K562 (cell line): Measurements from ENCODE around the gene PIK3R2. TPM values are rescaled to one million over a fixed set of nuclear protein-coding genes. Genes with fewer than 3 reads are reported as not detected.
A peak's percentile ranks its signal among the peaks of the same experiment; 100 is the strongest.

ENCODE experiments used
- CBFA2T2 ChIP-seq: fragments of 450-650 bp; conservative IDR thresholded peaks from 2 replicates; pipeline ENCODE4 v1.6.1; 2017; ENCODE audit warnings: mild to moderate bottlenecking
- CXXC5 ChIP-seq: fragments of 250-450 bp; sonication (Bioruptor Pico); IDR thresholded peaks from 2 replicates; pipeline ENCODE4 v1.8.0; 2022; ENCODE audit warnings: inconsistent platforms, mild to moderate bottlenecking, moderate library complexity
- GABPB2 ChIP-seq: fragments of 250-450 bp; sonication (Bioruptor Pico); conservative IDR thresholded peaks from 2 replicates; pipeline ENCODE4 v1.5.1; 2021; ENCODE audit warnings: mild to moderate bottlenecking
- HNRNPLL ChIP-seq: fragments of 200-400 bp; formaldehyde crosslinking; IDR thresholded peaks from 2 replicates; pipeline ENCODE4 v1.6.1; 2017; ENCODE audit warnings: low read length, low read depth, mild to moderate bottlenecking; ENCODE audit not compliant: poor library complexity, severe bottlenecking
- L3MBTL2 ChIP-seq: fragments of 450-650 bp; IDR thresholded peaks from 2 replicates; pipeline ENCODE4 v1.6.1; 2016; ENCODE audit warnings: mild to moderate bottlenecking, moderate library complexity
- MCM2 ChIP-seq: fragments of 450-650 bp; IDR thresholded peaks from 2 replicates; pipeline ENCODE4 v1.6.1; 2017; ENCODE audit warnings: low read depth, mild to moderate bottlenecking
- MTF1 ChIP-seq: fragments of 250-450 bp; sonication (Bioruptor Pico); IDR thresholded peaks from 2 replicates; pipeline ENCODE4 v1.9.0; 2021; ENCODE audit warnings: moderate library complexity, mild to moderate bottlenecking, inconsistent platforms, borderline replicate concordance
- RFX1 ChIP-seq: fragments of 450-650 bp; IDR thresholded peaks from 2 replicates; pipeline ENCODE4 v1.6.1; 2016; ENCODE audit warnings: mild to moderate bottlenecking, moderate library complexity
- SRF ChIP-seq, 2 experiments: fragments of 250-450, 450-650 bp in 1 of 2; sonication (Bioruptor Pico) in 1 of 2; sonication (generic) in 1 of 2; formaldehyde crosslinking; IDR thresholded peaks; 2 replicates each; pipeline versions ENCODE4 v1.5.0 to v1.5.1; 2020 to 2022; ENCODE audit warnings: mild to moderate bottlenecking in 1 of 2, missing genetic modification reagents in 1 of 2
- U2AF2 ChIP-seq: fragments of 200-400 bp; formaldehyde crosslinking; optimal IDR thresholded peaks from 2 replicates; pipeline ENCODE3; 2017; ENCODE audit warnings: low read depth, mild to moderate bottlenecking, low read length
- ZFPM2 ChIP-seq: fragments of 250-450 bp; sonication (Bioruptor Pico); IDR thresholded peaks from 2 replicates; pipeline ENCODE4 v1.5.1; 2022; ENCODE audit warnings: mild to moderate bottlenecking
- ZNF707 ChIP-seq: fragments of 250-450 bp; sonication (Bioruptor Pico); conservative IDR thresholded peaks from 2 replicates; pipeline ENCODE4 v1.8.0; 2022; ENCODE audit warnings: inconsistent platforms, mild to moderate bottlenecking, moderate library complexity
- ZNF77 ChIP-seq: fragments of 250-450 bp; sonication (Bioruptor Pico); IDR thresholded peaks from 2 replicates; pipeline ENCODE4 v1.5.0; 2020
- polyA plus RNA-seq, 8 experiments: library from polyadenylated mRNA; depleted of rRNA in 4 of 8; stranded (reverse) in 5 of 8; unstranded in 3 of 8; fragments of >200 nt; fragmentation: Nextera tagmentation in 2 of 8; fragmentation: Illumina TruSeq in 1 of 8; extraction: Ambion mirVana in 2 of 8; extraction: Trizol in 1 of 8; gene quantifications; 2 replicates each; pipeline versions ENCODE4 v1.2.1 to v1.2.3, GENCODE V29; 2011 to 2014; ENCODE audit warnings: inconsistent platforms in 1 of 8, missing spikeins in 1 of 8
- total RNA-seq, 7 experiments: library from RNA; depleted of rRNA in 6 of 7; stranded (reverse); fragments of >200 nt in 6 of 7; fragmentation: Illumina TruSeq in 2 of 7; extraction: Trizol in 2 of 7; gene quantifications; 2 replicates each; pipeline versions ENCODE4 v1.2.1 to v1.2.3, GENCODE V29; 2011 to 2021; ENCODE audit warnings: low replicate concordance in 1 of 7
- TF ChIP-seq, protein P1 (sequence below): fragments of 200-600 bp; sonication (generic); IDR thresholded peaks from one replicate; pipeline ENCODE4 v1.6.1; 2012; ENCODE audit warnings: mild to moderate bottlenecking, low read depth, low read length, inconsistent platforms
- TF ChIP-seq, protein P2 (sequence below): fragments of 200-400 bp; formaldehyde crosslinking; IDR thresholded peaks from 2 replicates; pipeline ENCODE4 v1.6.1; 2017; ENCODE audit warnings: mild to moderate bottlenecking, low read depth, low read length, moderate library complexity
- TF ChIP-seq, protein P3 (sequence below): fragments of 250-450 bp; sonication (Bioruptor Pico); IDR thresholded peaks from 2 replicates; pipeline ENCODE4 v1.8.0; 2021; ENCODE audit warnings: borderline replicate concordance, mild to moderate bottlenecking, moderate library complexity; ENCODE audit not compliant: poor library complexity, severe bottlenecking

Gene PIK3R2
- total and polyA plus RNA-seq, 9 of the 15 experiments (the other 6 are each of a cell fraction or from before 2014, with no cell fraction given), result 0.39 to 37.9 (median 5.3) TPM

DNA sequence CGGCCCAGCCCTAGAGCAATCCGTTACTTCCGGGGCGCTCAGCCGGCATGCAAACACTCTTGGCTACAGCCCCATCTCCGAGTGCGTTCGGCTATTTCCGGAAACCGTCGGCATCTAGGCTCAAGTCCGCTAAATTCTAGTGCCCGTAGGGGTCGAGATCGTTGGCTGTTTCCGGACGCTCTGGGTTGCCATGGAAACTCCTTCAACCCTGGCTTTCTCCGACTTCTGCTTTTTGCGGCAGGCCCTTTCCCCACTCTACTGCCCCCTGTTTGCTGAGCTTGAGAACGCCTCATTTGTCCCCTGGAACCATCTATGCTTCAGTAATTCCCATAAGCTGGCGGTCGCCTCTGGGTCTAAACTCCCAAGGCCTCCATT lies 534 bp upstream of the PIK3R2 start (continued):
- TF ChIP-seq, protein P1, sequence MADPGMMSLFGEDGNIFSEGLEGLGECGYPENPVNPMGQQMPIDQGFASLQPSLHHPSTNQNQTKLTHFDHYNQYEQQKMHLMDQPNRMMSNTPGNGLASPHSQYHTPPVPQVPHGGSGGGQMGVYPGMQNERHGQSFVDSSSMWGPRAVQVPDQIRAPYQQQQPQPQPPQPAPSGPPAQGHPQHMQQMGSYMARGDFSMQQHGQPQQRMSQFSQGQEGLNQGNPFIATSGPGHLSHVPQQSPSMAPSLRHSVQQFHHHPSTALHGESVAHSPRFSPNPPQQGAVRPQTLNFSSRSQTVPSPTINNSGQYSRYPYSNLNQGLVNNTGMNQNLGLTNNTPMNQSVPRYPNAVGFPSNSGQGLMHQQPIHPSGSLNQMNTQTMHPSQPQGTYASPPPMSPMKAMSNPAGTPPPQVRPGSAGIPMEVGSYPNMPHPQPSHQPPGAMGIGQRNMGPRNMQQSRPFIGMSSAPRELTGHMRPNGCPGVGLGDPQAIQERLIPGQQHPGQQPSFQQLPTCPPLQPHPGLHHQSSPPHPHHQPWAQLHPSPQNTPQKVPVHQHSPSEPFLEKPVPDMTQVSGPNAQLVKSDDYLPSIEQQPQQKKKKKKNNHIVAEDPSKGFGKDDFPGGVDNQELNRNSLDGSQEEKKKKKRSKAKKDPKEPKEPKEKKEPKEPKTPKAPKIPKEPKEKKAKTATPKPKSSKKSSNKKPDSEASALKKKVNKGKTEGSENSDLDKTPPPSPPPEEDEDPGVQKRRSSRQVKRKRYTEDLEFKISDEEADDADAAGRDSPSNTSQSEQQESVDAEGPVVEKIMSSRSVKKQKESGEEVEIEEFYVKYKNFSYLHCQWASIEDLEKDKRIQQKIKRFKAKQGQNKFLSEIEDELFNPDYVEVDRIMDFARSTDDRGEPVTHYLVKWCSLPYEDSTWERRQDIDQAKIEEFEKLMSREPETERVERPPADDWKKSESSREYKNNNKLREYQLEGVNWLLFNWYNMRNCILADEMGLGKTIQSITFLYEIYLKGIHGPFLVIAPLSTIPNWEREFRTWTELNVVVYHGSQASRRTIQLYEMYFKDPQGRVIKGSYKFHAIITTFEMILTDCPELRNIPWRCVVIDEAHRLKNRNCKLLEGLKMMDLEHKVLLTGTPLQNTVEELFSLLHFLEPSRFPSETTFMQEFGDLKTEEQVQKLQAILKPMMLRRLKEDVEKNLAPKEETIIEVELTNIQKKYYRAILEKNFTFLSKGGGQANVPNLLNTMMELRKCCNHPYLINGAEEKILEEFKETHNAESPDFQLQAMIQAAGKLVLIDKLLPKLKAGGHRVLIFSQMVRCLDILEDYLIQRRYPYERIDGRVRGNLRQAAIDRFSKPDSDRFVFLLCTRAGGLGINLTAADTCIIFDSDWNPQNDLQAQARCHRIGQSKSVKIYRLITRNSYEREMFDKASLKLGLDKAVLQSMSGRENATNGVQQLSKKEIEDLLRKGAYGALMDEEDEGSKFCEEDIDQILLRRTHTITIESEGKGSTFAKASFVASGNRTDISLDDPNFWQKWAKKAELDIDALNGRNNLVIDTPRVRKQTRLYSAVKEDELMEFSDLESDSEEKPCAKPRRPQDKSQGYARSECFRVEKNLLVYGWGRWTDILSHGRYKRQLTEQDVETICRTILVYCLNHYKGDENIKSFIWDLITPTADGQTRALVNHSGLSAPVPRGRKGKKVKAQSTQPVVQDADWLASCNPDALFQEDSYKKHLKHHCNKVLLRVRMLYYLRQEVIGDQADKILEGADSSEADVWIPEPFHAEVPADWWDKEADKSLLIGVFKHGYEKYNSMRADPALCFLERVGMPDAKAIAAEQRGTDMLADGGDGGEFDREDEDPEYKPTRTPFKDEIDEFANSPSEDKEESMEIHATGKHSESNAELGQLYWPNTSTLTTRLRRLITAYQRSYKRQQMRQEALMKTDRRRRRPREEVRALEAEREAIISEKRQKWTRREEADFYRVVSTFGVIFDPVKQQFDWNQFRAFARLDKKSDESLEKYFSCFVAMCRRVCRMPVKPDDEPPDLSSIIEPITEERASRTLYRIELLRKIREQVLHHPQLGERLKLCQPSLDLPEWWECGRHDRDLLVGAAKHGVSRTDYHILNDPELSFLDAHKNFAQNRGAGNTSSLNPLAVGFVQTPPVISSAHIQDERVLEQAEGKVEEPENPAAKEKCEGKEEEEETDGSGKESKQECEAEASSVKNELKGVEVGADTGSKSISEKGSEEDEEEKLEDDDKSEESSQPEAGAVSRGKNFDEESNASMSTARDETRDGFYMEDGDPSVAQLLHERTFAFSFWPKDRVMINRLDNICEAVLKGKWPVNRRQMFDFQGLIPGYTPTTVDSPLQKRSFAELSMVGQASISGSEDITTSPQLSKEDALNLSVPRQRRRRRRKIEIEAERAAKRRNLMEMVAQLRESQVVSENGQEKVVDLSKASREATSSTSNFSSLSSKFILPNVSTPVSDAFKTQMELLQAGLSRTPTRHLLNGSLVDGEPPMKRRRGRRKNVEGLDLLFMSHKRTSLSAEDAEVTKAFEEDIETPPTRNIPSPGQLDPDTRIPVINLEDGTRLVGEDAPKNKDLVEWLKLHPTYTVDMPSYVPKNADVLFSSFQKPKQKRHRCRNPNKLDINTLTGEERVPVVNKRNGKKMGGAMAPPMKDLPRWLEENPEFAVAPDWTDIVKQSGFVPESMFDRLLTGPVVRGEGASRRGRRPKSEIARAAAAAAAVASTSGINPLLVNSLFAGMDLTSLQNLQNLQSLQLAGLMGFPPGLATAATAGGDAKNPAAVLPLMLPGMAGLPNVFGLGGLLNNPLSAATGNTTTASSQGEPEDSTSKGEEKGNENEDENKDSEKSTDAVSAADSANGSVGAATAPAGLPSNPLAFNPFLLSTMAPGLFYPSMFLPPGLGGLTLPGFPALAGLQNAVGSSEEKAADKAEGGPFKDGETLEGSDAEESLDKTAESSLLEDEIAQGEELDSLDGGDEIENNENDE, result no peak
- peak; percentile 48 for TF ChIP-seq CXXC5 (CRISPR knock-in tag)
- TF ChIP-seq RFX1, result peak; percentile 100
- no peak for TF ChIP-seq ZFPM2 (CRISPR knock-in tag)
- no peak for TF ChIP-seq GABPB2 (CRISPR knock-in tag)
- TF ChIP-seq HNRNPLL, result no peak
- TF ChIP-seq, protein P2, sequence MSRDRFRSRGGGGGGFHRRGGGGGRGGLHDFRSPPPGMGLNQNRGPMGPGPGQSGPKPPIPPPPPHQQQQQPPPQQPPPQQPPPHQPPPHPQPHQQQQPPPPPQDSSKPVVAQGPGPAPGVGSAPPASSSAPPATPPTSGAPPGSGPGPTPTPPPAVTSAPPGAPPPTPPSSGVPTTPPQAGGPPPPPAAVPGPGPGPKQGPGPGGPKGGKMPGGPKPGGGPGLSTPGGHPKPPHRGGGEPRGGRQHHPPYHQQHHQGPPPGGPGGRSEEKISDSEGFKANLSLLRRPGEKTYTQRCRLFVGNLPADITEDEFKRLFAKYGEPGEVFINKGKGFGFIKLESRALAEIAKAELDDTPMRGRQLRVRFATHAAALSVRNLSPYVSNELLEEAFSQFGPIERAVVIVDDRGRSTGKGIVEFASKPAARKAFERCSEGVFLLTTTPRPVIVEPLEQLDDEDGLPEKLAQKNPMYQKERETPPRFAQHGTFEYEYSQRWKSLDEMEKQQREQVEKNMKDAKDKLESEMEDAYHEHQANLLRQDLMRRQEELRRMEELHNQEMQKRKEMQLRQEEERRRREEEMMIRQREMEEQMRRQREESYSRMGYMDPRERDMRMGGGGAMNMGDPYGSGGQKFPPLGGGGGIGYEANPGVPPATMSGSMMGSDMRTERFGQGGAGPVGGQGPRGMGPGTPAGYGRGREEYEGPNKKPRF, result no peak
- no peak for TF ChIP-seq ZNF77 (CRISPR knock-in tag)
- no peak for TF ChIP-seq CBFA2T2
- TF ChIP-seq MCM2, result no peak
- 0 out of 4 replicates have a peak, but pooled peaks of 1 of the 2 experiments have one; percentile 24 for TF ChIP-seq SRF (CRISPR knock-in tag; IDR thresholded peaks at IDR 0.05)
- TF ChIP-seq, protein P3, sequence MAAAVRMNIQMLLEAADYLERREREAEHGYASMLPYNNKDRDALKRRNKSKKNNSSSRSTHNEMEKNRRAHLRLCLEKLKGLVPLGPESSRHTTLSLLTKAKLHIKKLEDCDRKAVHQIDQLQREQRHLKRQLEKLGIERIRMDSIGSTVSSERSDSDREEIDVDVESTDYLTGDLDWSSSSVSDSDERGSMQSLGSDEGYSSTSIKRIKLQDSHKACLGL (CRISPR knock-in tag), result no peak
- no peak for TF ChIP-seq MTF1 (CRISPR knock-in tag)
- TF ChIP-seq L3MBTL2, result no peak
- TF ChIP-seq ZNF707 (CRISPR knock-in tag), result no peak
- TF ChIP-seq U2AF2, result no peak
